NK-92 (cell line): ENCODE results near the gene RASGEF1B.
"Not testable (repeated sequence)": the region's sequence is repeated elsewhere in the genome, so short reads cannot be mapped to it uniquely, and the experiment has no call there.

Experiments used
- DNase-seq: peaks from one replicate; lab custom pipeline; 2025; ENCODE audit not compliant: unreplicated experiment; lab: John Stamatoyannopoulos, UW

Gene RASGEF1B

GRCh38 chr4:81498551-81499099 lies 26.9 kb upstream of the RASGEF1B start:
- no peak for DNase-seq

- no peak for DNase-seq
Observed at GRCh38 chr4:81498046-81498445, 26.3 kb upstream of the RASGEF1B start.

DNA sequence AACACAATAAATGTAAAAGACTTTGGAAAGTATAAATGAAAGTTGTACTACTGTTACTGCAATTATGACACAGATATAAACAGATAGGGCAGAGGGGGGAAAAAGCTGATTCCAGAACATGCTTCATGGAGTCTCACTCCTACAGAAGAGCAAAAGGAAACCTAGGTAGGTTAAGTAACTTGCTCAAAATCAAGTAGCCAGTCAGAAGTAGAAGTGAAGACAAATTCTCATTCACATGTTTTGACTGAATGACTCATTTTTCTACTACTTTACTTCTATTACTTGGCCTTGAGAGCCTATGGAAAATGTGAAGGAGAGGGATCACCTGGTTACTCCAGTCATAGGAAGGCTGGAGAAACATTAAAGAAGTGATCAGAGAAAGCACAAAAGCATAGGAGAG lies 23.6 kb upstream of the RASGEF1B start:
- no peak for DNase-seq

GRCh38 chr4:81494031-81494431 lies 22.3 kb upstream of the RASGEF1B start:
- DNase-seq = no peak

DNA sequence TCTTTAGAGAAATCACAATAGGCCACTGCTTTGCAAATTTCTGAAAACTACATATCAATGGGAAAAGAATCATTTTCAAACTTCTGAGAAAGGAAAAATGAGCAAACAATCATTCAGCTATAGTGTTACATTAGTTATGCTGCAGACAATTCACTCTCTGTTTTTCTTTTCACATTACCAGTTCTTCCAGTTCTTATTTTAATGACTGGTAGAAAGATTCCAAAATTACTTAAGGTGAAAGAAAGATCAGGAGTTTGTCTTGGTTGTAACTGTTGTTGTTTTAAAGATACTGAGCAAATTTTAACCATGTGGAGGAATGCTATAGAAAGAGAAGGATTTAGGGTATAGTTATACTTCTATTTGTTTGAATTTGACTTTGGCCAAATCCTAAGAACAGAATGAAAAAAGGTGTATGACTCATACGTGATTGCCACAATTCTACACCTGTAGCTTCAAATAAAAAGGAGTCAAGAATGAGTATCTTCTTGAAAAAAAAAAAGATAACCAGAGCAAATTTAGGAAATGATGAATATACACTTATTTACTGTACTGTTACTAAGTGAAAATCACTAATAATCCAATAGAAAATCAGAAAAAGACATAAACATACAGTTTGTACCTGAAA lies 21.0 kb upstream of the RASGEF1B start:
- DNase-seq = no peak

- DNase-seq = no peak
Observed at GRCh38 chr4:81491943-81492342, 20.2 kb upstream of the RASGEF1B start.

GRCh38 chr4:81490403-81491160 lies 18.9 kb upstream of the RASGEF1B start:
- DNase-seq = no peak

- DNase-seq = no peak
Observed at GRCh38 chr4:81486502-81486901, 14.8 kb upstream of the RASGEF1B start.

DNA sequence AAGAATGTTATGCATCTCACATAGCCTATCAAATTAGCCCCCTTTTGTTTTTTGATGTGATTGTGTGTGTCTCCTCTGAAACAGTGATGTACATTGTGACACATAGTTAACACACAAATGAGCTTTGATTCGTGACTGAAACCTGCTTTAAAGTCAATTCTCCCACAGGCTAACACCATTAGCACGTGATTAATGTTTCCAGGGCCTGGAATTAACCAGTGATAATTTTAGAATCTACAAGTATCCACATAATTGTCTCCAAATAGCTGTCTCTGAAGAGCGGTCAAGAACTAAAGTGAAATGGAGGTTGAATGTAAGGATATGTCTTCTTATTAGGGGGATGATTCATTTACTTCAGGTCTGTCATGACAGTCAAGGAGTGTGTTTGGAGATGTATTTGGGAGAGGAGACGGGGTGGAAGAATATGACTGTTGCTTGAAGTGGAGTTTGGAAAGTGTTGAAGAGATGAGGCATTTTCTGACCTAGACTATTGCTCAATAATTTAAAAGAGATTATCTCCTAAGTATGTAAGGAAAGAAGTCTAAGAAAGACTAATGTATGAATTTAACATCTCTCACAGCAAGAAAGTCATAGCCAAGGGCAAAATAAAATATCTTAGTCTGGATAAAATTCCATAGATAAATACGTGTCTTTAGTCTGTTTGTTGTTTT lies 13.7 kb upstream of the RASGEF1B start:
- DNase-seq = no peak

DNA sequence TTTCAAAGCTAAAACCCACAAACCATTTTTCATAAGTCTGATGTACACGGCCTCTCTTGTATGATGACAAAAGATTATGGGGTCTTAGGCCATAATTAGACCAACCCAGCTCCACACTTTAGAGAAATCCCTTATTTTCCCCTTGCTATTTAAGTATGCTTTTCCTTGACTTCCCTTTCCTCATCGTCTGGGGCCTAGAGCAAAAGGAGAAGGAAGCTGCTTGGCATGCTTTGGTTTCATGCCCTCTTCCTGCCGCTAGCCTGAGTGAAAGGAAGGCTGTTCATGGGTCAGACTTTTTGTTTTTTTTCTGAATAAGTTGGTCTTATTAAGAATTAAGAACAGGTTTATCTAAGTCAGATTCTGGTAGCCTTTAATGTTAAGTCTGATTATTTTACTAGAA lies 10.6 kb upstream of the RASGEF1B start:
- DNase-seq = no peak

DNA sequence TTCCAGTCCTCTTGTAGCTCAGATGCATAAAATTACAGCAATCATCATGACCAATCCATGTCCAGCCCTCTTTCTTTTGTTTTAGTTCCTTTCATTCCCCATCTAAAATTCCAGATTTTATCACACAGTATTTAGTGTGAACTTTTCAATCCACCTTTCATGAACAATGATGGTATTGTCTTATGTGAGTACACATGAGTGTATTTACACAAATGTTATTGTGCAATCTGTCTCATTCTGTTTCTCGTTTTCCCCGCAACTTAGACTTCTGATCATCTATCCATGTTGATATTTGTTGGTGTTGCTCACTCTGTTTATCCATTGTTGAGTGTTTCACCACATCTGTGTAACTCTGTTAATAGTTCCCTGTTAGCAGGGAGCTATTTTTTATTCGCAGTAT lies 9.4 kb upstream of the RASGEF1B start:
- no peak for DNase-seq

DNA sequence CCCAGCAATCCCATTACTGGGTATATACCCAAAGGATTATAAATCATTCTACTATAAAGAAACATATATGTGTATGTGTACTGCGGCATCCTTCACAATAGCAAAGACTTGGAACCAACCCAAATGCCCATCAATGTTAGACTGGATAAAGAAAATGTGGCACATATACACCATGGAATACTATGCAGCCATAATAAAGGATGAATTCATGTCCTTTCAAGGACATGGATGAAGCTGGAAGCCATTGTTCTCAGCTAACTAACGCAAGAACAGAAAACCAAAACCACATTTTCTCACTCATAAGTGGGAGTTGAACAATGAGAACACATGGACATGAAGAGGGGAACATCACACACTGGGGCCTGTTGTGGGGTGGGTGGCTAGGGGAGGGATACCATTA lies 7.9 kb upstream of the RASGEF1B start:
- DNase-seq = not testable (repeated sequence)

DNA sequence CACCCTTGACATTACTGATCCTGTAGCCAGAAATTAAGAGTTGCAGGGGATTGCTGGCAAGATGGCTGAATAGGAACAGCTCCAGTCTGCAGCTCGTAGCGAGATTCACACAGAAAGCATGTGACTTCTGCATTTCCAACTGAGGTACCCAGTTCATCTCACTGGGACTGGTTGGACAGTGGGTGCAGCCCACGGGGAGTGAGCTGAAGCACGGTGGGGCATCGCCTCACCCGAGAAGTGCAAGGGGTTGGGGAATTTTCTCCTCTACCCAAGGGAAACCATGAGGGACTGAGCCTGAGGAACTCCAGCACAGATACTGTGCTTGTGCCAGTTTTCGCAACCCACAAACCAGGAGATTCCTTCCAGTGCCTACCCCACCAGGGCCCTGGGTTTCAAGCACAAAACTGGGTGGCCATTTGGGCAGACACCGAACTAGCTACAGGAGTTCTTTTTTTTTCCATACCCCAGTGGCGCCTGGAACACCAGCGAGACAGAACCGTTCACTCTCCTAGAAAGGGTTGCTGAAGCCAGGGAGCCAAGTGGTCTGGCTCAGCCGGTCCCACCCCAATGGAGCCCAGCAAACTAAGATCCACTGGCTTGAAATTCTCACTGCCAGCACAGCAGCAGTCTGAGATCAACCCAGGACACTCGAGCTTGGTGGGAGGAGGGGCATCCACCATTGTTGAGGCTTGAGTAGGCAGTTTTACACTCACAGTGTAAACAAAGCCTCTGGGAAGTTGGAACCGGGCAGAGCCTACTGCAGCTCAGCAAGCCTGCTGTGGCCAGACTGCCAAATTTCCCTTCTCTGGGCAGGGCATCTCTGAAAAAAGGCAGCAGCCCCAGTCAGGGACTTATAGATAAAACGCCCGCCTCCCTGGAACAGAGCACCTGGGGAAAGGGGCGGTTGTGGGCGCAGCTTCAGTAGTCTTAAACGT lies 1.9 kb upstream of the RASGEF1B start:
- DNase-seq = not testable (repeated sequence)

GRCh38 chr4:81472281-81473182 lies 825 bp upstream of the RASGEF1B start:
- DNase-seq = no peak

- no peak for DNase-seq
Observed at GRCh38 chr4:81471298-81471587, 464 bp downstream of the RASGEF1B start.

DNA sequence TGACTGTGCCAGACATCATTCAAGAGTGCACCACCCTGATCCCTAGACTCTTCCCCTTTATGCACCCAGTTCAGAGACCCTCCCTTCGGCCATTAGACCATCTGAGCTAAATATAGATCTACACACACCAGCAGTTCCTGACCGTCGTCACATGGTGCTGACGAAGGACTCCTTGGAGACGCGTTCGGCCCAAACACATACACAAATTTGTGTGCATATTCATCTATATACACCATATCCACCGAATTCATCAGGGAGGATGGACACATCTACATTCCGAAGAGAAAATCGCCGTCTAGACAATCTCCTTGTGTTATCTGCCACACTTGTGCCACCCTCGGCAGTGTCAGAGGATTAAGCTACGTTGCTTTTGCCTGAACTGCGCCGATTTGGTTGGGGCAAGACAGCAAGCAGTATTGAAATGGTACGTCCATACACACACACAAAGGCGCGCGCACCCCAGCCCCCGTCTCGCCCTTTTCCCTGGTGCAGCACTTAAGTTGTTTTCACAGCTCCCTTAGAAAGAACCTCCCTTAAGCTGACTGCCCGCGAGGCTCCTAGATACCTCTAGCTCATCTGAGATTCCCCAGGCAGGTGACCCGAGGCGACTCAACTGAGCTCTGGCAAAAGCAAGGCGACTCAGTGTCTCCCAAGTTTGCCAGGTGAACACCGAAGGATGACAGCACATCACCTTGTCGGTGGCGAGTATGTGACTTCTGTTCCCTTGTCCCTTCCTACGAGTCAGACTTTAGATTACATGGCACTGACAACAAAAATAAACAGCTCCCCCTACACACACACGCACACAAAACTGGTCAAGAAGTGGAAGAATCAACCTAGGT lies 1.0 kb downstream of the RASGEF1B start:
- no peak for DNase-seq

DNA sequence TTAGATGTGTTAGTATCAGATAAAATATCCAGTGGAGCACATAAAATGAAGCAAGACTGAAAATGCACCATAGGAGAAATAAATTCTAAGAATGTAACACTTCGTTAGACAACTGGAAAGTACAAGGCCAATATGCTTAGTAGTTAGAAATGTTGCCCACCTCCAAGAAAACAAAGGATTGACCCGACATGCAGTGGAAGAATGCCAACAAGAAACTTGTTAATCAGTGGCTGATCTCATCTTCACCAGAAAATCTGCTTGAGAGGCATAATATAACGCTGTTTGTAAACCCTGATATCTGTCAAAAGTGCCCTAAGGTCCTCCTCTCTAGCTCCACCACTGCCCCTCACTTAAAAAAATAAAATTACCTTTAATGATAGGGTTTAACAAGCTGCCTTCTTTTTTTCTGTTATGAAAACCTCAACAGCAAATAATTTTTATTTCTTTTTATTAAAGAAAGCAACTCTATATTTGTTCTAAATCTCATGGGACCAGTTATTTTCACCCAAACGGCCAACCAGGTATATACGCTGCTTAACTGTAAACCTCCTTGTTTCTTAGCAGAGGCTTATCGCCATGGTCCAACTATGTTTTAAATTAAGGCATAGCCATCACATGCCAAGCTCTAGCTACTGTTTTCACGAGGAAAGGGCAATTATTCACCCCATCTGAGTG lies 1.8 kb downstream of the RASGEF1B start:
- DNase-seq = no peak

DNA sequence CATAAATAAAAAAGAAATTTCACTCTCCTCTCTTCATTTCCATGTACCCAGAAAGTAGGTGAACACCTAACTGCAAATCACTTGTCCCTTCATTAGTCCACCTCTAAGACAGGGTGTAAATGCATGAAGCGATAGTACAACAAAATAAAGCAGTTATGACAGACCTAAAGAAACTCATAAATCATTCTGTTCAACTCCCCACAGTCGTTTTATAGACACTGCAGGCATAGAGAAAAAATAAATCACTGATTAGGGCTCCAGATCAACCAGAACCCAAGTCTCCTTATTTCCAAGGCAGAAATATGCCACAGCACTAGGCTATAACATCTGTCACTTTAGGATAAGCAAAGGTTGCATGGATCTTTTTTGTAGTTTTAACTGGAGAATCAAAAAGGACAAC lies 3.0 kb downstream of the RASGEF1B start:
- DNase-seq = no peak

GRCh38 chr4:81467672-81467964 lies 4.1 kb downstream of the RASGEF1B start:
- DNase-seq = no peak
